ENCODE results near the gene MIEN1. TPM values are rescaled to one million over a fixed set of nuclear protein-coding genes. Genes with fewer than 3 reads are reported as not detected.

MIEN1 gene
- total and polyA plus RNA-seq, 3 experiments from 2014 or later = 42.3 to 114 (median 46.2) TPM

DNA sequence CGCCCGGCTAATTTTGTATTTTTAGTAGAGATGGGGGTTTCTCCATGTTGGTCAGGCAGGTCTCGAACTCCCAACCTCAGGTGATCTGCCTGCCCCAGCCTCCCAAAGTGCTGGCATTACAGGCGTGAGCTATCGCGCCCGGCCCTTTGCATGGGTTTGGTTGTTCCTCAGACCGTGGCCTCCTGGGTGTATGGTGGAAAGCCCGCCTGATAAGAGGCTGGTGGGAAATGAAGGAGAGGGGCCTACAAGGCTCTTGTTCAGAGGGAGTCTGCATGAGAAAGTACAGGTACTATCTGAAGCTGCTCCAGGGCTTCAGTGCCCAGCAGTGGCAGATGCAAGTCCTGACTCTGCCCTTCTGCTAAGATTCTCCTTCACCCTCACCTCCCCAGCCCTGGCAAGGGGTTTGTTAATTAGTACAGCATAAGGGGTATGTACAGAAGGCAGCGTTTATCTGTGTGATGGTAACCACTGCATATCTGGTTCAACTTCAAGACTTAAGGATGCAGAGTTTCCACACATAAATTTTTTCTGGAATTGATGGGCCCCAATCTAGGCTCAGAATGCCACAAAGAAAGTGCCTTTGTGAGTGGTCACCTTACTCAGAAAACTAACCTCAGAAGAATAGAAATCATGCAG is 31.6 kb upstream of the MIEN1 start:
- Histone ChIP-seq H3K36me3 (ENCODE audit: insufficient read depth, low read length) (peaks cover 36% of the 10 kb centered on the region), H3K9me3 (ENCODE audit: low read length) (no peaks in the 10 kb centered on the region), H3K4me3 (ENCODE audit: low read length) (no peak overlapping the region), H3K27me3 (ENCODE audit: insufficient read depth, low read length, poor library complexity, severe bottlenecking) (no peaks in the 10 kb centered on the region), H3K4me1 (ENCODE audit: insufficient read depth, low read length) (peaks cover 70% of the 10 kb centered on the region), H3K27ac (ENCODE audit: low read depth, low read length) (no peak overlapping the region)
- peak overlapping the region in 1 of 7 donors; percentile 9 for H3K4me3 Mint-ChIP-seq
- H3K9me3 Mint-ChIP-seq = no peaks in the 10 kb centered on the region
- no peak for DNase-seq
- peaks cover 73 to 87% (median 79%) of the 10 kb centered on the region in 3 donors for H3K4me1 Mint-ChIP-seq
- H3K36me3 Mint-ChIP-seq = peaks cover 22 to 72% (median 31%) of the 10 kb centered on the region in 3 donors
- ChIA-PET CTCF (interaction anchor here (1.1 kb wide), 1 partner anchor 81 kb away, joined by 3 read pairs; no protein-coding TSS in a partner anchor), POLR2A (no interaction called here)
- peak overlapping the region; percentile 42 to 92 (median 77) for H3K27ac Mint-ChIP-seq
- no peaks in the 10 kb centered on the region for H3K27me3 Mint-ChIP-seq

DNA sequence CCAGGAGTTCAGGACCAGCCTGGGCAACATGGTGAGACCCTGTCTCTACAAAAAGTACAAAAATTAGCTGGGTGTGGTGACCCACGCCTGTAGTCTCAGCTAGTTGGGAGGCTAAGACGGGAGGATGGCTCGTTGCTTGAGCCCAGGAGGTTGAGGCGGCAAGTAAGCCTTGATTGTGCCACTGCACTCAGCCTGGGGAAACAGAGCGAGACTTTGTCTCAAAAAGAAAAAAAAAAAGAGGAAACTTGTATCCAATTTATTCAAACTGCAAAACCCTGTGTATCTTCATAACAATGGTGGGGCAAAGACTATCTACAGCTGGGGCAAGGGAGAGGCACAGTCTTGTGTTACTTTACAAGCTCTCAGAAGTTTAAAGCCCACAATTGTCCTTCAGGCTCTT is 28.9 kb upstream of the MIEN1 start:
- Mint-ChIP-seq H3K36me3 (peaks cover 3 to 45% (median 8%) of the 10 kb centered on the region in 3 donors), H3K27ac (peak overlapping the region; percentile 95 to 99 (median 97))
- H3K9me3 ChIP-seq (ENCODE audit: low read length) = no peaks in the 10 kb centered on the region

GRCh38 chr17:39757931-39758873 is 27.9 kb upstream of the MIEN1 start:
- no peak overlapping the region for H3K27ac ChIP-seq (ENCODE audit: low read depth, low read length)
- H3K27me3 ChIP-seq (ENCODE audit: insufficient read depth, low read length, poor library complexity, severe bottlenecking) = no peaks in the 10 kb centered on the region
- CTCF ChIA-PET = interaction anchor here (1.1 to 1.6 kb wide), 6 partner anchors 12 to 136 kb away, joined by 3 to 8 read pairs (median 4); partner anchors contain the start of gene MIEN1
- H3K36me3 ChIP-seq (ENCODE audit: insufficient read depth, low read length) = peaks cover 8% of the 10 kb centered on the region
- Mint-ChIP-seq H3K4me1 (peaks cover 68 to 79% (median 73%) of the 10 kb centered on the region in 3 donors), H3K27ac (peak overlapping the region; percentile 95 to 99 (median 97)), H3K36me3 (peaks cover 3 to 36% (median 8%) of the 10 kb centered on the region in 3 donors), H3K9me3 (no peaks in the 10 kb centered on the region), H3K4me3 (peak overlapping the region; percentile 65 to 88 (median 75)), H3K27me3 (peaks cover 0 to 3% of the 10 kb centered on the region in 2 donors)
- peak in 4 of 5 donors; percentile 38 to 82 (median 54) for DNase-seq
- no peaks in the 10 kb centered on the region for H3K9me3 ChIP-seq (ENCODE audit: low read length)
- H3K4me3 ChIP-seq (ENCODE audit: low read length) = no peak overlapping the region
- H3K4me1 ChIP-seq (ENCODE audit: insufficient read depth, low read length) = peaks cover 69% of the 10 kb centered on the region
- POLR2A ChIA-PET = interaction anchor here (1.6 to 2.3 kb wide), 2 partner anchors 12 to 19 kb away, joined by 10 to 16 read pairs; no protein-coding TSS in a partner anchor

More for the DNA sequence above, 28.9 kb upstream of the MIEN1 start:
- ChIA-PET POLR2A (interaction anchor here (1.6 to 2.3 kb wide), 2 partner anchors 11 to 18 kb away, joined by 10 to 16 read pairs; no protein-coding TSS in a partner anchor), CTCF (interaction anchor here (0.7 to 1.6 kb wide), 7 partner anchors 11 to 137 kb away, joined by 3 to 8 read pairs (median 5); partner anchors contain the start of gene MIEN1)
- H3K4me1 ChIP-seq (ENCODE audit: insufficient read depth, low read length) = peaks cover 69% of the 10 kb centered on the region
- DNase-seq = no peak
- H3K27me3 Mint-ChIP-seq = peaks cover 0 to 2% of the 10 kb centered on the region in 2 donors
- H3K4me3 ChIP-seq (ENCODE audit: low read length) = no peak overlapping the region
- no peak overlapping the region for H3K27ac ChIP-seq (ENCODE audit: low read depth, low read length)
- H3K4me3 Mint-ChIP-seq = peak overlapping the region in 6 of 7 donors; percentile 27 to 76 (median 69)
- H3K36me3 ChIP-seq (ENCODE audit: insufficient read depth, low read length) = peaks cover 13% of the 10 kb centered on the region
- H3K9me3 Mint-ChIP-seq = no peaks in the 10 kb centered on the region
- peaks cover 68 to 81% (median 74%) of the 10 kb centered on the region in 3 donors for H3K4me1 Mint-ChIP-seq
- H3K27me3 ChIP-seq (ENCODE audit: insufficient read depth, low read length, poor library complexity, severe bottlenecking) = no peaks in the 10 kb centered on the region

DNA sequence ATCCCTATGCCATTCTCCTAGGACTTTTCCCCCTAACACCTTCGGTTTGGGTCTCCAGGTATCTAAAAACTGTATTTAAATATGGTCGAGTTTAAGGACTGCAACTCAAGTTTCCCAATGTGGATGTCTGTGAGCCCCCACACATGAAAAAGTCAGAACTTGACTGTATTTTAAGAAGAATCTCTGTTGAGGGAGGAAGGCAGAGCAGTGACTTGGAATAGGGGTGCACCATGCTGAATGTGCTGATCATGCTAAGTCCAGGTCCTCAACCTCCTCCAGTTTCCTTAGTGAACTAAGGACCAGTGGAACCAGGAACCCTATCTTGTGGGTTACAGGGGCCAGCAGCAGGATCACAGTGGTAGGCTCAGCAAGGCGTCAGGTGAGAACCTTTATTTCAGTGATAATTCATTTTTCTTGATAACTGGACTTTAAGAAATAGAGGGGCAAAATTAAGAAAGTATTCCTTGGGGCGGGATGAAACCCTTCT is 26.9 kb upstream of the MIEN1 start:
- Histone ChIP-seq H3K36me3 (ENCODE audit: insufficient read depth, low read length) (peaks cover 4% of the 10 kb centered on the region), H3K4me1 (ENCODE audit: insufficient read depth, low read length) (peaks cover 69% of the 10 kb centered on the region), H3K27me3 (ENCODE audit: insufficient read depth, low read length, poor library complexity, severe bottlenecking) (no peaks in the 10 kb centered on the region), H3K4me3 (ENCODE audit: low read length) (no peak overlapping the region), H3K9me3 (ENCODE audit: low read length) (no peaks in the 10 kb centered on the region), H3K27ac (ENCODE audit: low read depth, low read length) (no peak overlapping the region)
- Mint-ChIP-seq H3K27ac (peak overlapping the region; percentile 95 to 99 (median 97)), H3K4me1 (peaks cover 67 to 79% (median 70%) of the 10 kb centered on the region in 3 donors), H3K36me3 (peaks cover 0 to 28% (median 5%) of the 10 kb centered on the region in 3 donors), H3K27me3 (peaks cover 0 to 3% of the 10 kb centered on the region in 2 donors), H3K9me3 (no peaks in the 10 kb centered on the region), H3K4me3 (peak overlapping the region; percentile 65 to 88 (median 75))
- no peak for DNase-seq
- CTCF ChIA-PET = interaction anchor here (0.9 to 5.4 kb wide), 4 partner anchors 20 to 62 kb away, joined by 3 to 29 read pairs (median 16); partner anchors contain the start of gene MIEN1
- POLR2A ChIA-PET = interaction anchor here (1.3 kb wide), 1 partner anchor 45 kb away, joined by 9 read pairs; no protein-coding TSS in a partner anchor

GRCh38 chr17:39756380-39757079 is 26.2 kb upstream of the MIEN1 start:
- Mint-ChIP-seq H3K9me3 (no peaks in the 10 kb centered on the region), H3K27me3 (peaks cover 0 to 3% of the 10 kb centered on the region in 2 donors), H3K36me3 (peaks cover 0 to 22% (median 5%) of the 10 kb centered on the region in 3 donors), H3K27ac (peak overlapping the region; percentile 95 to 99 (median 97)), H3K4me3 (peak overlapping the region; percentile 73 to 86 (median 82)), H3K4me1 (peaks cover 67 to 77% (median 74%) of the 10 kb centered on the region in 3 donors)
- ChIA-PET CTCF (interaction anchor here (0.9 to 5.4 kb wide), 7 partner anchors 13 to 134 kb away, joined by 3 to 53 read pairs (median 12); partner anchors contain the start of gene MIEN1), POLR2A (interaction anchor here (0.9 to 2.9 kb wide), 9 partner anchors 10 to 151 kb away, joined by 3 to 21 read pairs (median 9); partner anchors contain the start of gene IKZF3)
- Histone ChIP-seq H3K4me3 (ENCODE audit: low read length) (peak overlapping the region; percentile 81), H3K36me3 (ENCODE audit: insufficient read depth, low read length) (peaks cover 4% of the 10 kb centered on the region), H3K27ac (ENCODE audit: low read depth, low read length) (peak overlapping the region; percentile 90), H3K27me3 (ENCODE audit: insufficient read depth, low read length, poor library complexity, severe bottlenecking) (no peaks in the 10 kb centered on the region), H3K4me1 (ENCODE audit: insufficient read depth, low read length) (peaks cover 69% of the 10 kb centered on the region), H3K9me3 (ENCODE audit: low read length) (no peaks in the 10 kb centered on the region)
- no peak for DNase-seq

DNA sequence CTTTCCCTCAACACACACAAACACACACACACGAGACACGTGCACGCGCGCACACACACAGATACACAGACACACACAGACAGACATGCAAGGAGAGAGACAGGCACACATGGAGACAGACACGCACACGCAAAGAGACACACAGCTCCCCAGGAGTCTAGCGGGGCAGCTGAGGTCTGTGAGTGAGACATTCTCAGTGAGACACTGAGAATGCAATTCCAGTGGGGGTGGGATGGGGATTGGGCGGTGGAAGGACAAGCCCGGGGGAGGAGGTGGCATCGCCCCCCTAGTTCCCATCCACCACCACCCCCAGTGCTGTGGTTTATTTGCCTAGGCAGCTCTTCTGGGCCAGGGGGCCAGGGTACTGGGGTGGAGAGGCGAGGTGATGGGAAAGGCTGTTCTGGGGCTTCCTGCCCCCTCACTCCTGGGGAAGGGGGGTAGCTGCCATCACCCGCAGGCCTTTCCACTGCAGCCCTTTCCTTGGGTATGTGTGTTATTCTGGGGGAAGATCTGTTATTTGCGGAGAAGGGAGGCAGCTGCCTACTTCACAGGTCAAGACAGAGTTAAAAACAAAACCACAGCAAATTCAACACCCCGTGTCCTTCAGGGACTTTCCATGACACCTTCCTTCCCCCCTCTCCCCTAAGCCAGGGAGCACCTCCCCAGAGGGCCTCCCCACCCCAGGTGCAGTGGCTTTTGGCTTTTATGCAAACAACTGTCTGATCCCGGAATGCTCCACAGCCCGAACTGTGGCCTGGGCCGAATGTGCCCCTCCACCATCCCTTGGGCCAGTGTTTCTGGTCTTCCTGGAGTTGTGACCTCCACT is 25.4 kb upstream of the MIEN1 start:
- H3K27me3 ChIP-seq (ENCODE audit: insufficient read depth, low read length, poor library complexity, severe bottlenecking) = no peaks in the 10 kb centered on the region
- ChIA-PET CTCF (interaction anchor here (0.9 to 5.4 kb wide), 15 partner anchors 14 to 171 kb away, joined by 3 to 53 read pairs (median 7); partner anchors contain the start of genes IKZF3, MIEN1 and ORMDL3), POLR2A (interaction anchor here (0.6 to 2.9 kb wide), 18 partner anchors 9 to 171 kb away, joined by 3 to 21 read pairs (median 3); partner anchors contain the start of gene IKZF3)
- H3K9me3 Mint-ChIP-seq = no peaks in the 10 kb centered on the region
- peaks cover 62 to 72% (median 68%) of the 10 kb centered on the region in 3 donors for H3K4me1 Mint-ChIP-seq
- peak overlapping the region; percentile 81 for H3K4me3 ChIP-seq (ENCODE audit: low read length)
- peak overlapping the region; percentile 90 for H3K27ac ChIP-seq (ENCODE audit: low read depth, low read length)
- peak; percentile 54 to 84 (median 67) for DNase-seq
- H3K4me3 Mint-ChIP-seq = peak overlapping the region; percentile 73 to 86 (median 82)
- H3K4me1 ChIP-seq (ENCODE audit: insufficient read depth, low read length) = peaks cover 67% of the 10 kb centered on the region
- peaks cover 0 to 4% of the 10 kb centered on the region in 2 donors for H3K27me3 Mint-ChIP-seq
- peaks cover 1% of the 10 kb centered on the region for H3K36me3 ChIP-seq (ENCODE audit: insufficient read depth, low read length)
- no peaks in the 10 kb centered on the region for H3K9me3 ChIP-seq (ENCODE audit: low read length)
- H3K27ac Mint-ChIP-seq = peak overlapping the region; percentile 95 to 99 (median 97)
- H3K36me3 Mint-ChIP-seq = peaks cover 0 to 16% (median 2%) of the 10 kb centered on the region in 3 donors
